WTC11 (cell line): ENCODE measurements around the gene TVP23C.

ENCODE experiments used
- CTCF ChIP-seq: fragments of 200-600 bp; IDR thresholded peaks from 2 replicates; pipeline ENCODE4 v1.8.0; 2022; ENCODE audit warnings: antibody characterized with exemption
- NR2C2 ChIP-seq: sonication (generic); formaldehyde crosslinking; IDR thresholded peaks from 2 replicates; pipeline ENCODE4 v1.8.0; 2022; ENCODE audit warnings: mild to moderate bottlenecking, missing genetic modification reagents
- TF ChIP-seq, protein P1 (sequence below): sonication (generic); formaldehyde crosslinking; IDR thresholded peaks from 2 replicates; pipeline ENCODE4 v1.8.1; 2022; ENCODE audit warnings: low read depth, missing genetic modification reagents, borderline replicate concordance

DNA sequence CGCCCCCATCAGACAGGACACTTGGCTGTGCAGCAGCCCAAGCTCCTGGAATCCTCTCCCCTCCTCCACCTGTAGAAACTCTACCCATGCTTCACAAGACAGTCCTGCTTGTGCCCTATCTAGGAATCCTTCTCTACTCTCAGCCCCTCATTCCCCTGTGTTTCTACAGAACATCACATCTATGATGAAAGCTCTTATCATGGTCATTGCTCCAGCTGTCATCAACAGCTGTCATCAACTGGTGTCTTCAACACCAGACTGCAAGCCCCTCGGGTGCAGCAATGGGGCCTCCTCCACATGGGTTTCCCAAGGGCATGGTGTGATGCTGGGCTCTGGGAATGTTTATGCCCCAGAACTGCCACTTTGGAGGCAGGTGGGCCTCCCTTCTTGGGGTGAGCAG is 74.7 kb downstream of the TVP23C start:
- no peak for TF ChIP-seq CTCF
- TF ChIP-seq, protein P1, sequence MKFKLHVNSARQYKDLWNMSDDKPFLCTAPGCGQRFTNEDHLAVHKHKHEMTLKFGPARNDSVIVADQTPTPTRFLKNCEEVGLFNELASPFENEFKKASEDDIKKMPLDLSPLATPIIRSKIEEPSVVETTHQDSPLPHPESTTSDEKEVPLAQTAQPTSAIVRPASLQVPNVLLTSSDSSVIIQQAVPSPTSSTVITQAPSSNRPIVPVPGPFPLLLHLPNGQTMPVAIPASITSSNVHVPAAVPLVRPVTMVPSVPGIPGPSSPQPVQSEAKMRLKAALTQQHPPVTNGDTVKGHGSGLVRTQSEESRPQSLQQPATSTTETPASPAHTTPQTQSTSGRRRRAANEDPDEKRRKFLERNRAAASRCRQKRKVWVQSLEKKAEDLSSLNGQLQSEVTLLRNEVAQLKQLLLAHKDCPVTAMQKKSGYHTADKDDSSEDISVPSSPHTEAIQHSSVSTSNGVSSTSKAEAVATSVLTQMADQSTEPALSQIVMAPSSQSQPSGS (CRISPR knock-in tag), result no peak
- no peak for TF ChIP-seq NR2C2
